Natural killer cell treated with Interleukin-12 subunit alpha and Interleukin-12 subunit beta and Interleukin-15 and Interleukin-18, amount 100 ng/mL, for 72 hours (primary cell): ENCODE measurements around the gene GPC1. TPM values are rescaled to one million over a fixed set of nuclear protein-coding genes. Genes with fewer than 3 reads are reported as not detected.

Experiments
- ATAC-seq, 2 donors: fragments of 150-1000 bp; cut with Tn5 transposase in 1 of 2; sonication (Bioruptor Pico), chemical (Tn5 transposase) in 1 of 2; 2 replicates each; pipeline ENCODE4 v1.10.0; 2021
- DNase-seq: peaks from one replicate; pipeline ENCODE4 v3.0.0; 2022; ENCODE audit warnings: low spot score
- H3K27ac Mint-ChIP-seq, 2 donors: 1 replicate in 1 of 2; 2 replicates in 1 of 2; pipeline ENCODE4 v1.8.0; 2022; ENCODE audit warnings: mixed read lengths in 2 of 2, mild to moderate bottlenecking in 1 of 2, moderate library complexity in 1 of 2
- H3K27me3 Mint-ChIP-seq, 2 donors: 1 replicate in 1 of 2; 2 replicates in 1 of 2; pipeline ENCODE4 v1.8.0; 2022; ENCODE audit warnings: mixed read lengths in 2 of 2
- H3K36me3 Mint-ChIP-seq: one replicate; pipeline ENCODE4 v1.8.0; 2022; ENCODE audit warnings: mixed read lengths
- H3K4me1 Mint-ChIP-seq, 2 donors: 1 replicate in 1 of 2; 2 replicates in 1 of 2; pipeline ENCODE4 v1.8.0; 2022; ENCODE audit warnings: low read depth in 2 of 2, mixed read lengths in 2 of 2, mild to moderate bottlenecking in 1 of 2
- H3K4me3 Mint-ChIP-seq: one replicate; pipeline ENCODE4 v1.8.0; 2022; ENCODE audit warnings: mixed read lengths
- H3K9me3 Mint-ChIP-seq: 2 replicates; pipeline ENCODE4 v1.8.0; 2022; ENCODE audit warnings: mixed read lengths
- total RNA-seq, 2 donors: library from RNA; stranded (reverse); gene quantifications; one replicate each; pipeline ENCODE4 v1.2.3, GENCODE V29; 2022

The GPC1 gene
- total RNA-seq, 2 donors from 2014 or later = 1.2 to 1.8 TPM

- Mint-ChIP-seq H3K27ac (no peak overlapping the region), H3K4me1 (no peaks in the 10 kb centered on the region), H3K27me3 (no peaks in the 10 kb centered on the region), H3K36me3 (no peaks in the 10 kb centered on the region), H3K9me3 (no peaks in the 10 kb centered on the region), H3K4me3 (no peak overlapping the region)
- DNase-seq (peak; percentile 59), ATAC-seq (no peak)
These were observed 41.5 kb upstream of the GPC1 start for GRCh38 chr2:240393831-240394410.

- no peak overlapping the region for H3K4me3 Mint-ChIP-seq
- H3K27ac Mint-ChIP-seq = no peak overlapping the region
- H3K36me3 Mint-ChIP-seq = no peaks in the 10 kb centered on the region
- H3K27me3 Mint-ChIP-seq = no peaks in the 10 kb centered on the region
- DNase-seq (peak; percentile 48), ATAC-seq (no peak)
- no peaks in the 10 kb centered on the region for H3K9me3 Mint-ChIP-seq
- no peaks in the 10 kb centered on the region for H3K4me1 Mint-ChIP-seq
These were observed 40.9 kb upstream of the GPC1 start for GRCh38 chr2:240394549-240394948.

- DNase-seq (peak; percentile 56), ATAC-seq (no peak)
- Mint-ChIP-seq H3K36me3 (no peaks in the 10 kb centered on the region), H3K27ac (no peak overlapping the region), H3K4me1 (no peaks in the 10 kb centered on the region), H3K4me3 (no peak overlapping the region), H3K27me3 (no peaks in the 10 kb centered on the region), H3K9me3 (no peaks in the 10 kb centered on the region)
These were observed 40.0 kb upstream of the GPC1 start for GRCh38 chr2:240395448-240395847.

GRCh38 chr2:240395896-240396622, 39.4 kb upstream of the GPC1 start:
- Mint-ChIP-seq H3K9me3 (no peaks in the 10 kb centered on the region), H3K27me3 (no peaks in the 10 kb centered on the region), H3K4me1 (no peaks in the 10 kb centered on the region), H3K27ac (no peak overlapping the region), H3K4me3 (no peak overlapping the region), H3K36me3 (no peaks in the 10 kb centered on the region)
- ATAC-seq = no peak
- DNase-seq = peak; percentile 57

GRCh38 chr2:240396623-240397541, 38.6 kb upstream of the GPC1 start:
- no peak for ATAC-seq
- Mint-ChIP-seq H3K4me3 (no peak overlapping the region), H3K4me1 (no peaks in the 10 kb centered on the region), H3K27me3 (no peaks in the 10 kb centered on the region), H3K36me3 (no peaks in the 10 kb centered on the region), H3K9me3 (no peaks in the 10 kb centered on the region), H3K27ac (no peak overlapping the region)
- peak; percentile 52 for DNase-seq

GRCh38 chr2:240397542-240397916, 37.9 kb upstream of the GPC1 start:
- no peaks in the 10 kb centered on the region for H3K36me3 Mint-ChIP-seq
- peaks cover 0 to 2% of the 10 kb centered on the region in 2 donors for H3K27me3 Mint-ChIP-seq
- no peak overlapping the region for H3K4me3 Mint-ChIP-seq
- ATAC-seq = no peak
- no peaks in the 10 kb centered on the region for H3K9me3 Mint-ChIP-seq
- no peak overlapping the region for H3K27ac Mint-ChIP-seq
- no peak for DNase-seq
- no peaks in the 10 kb centered on the region for H3K4me1 Mint-ChIP-seq

- ATAC-seq (no peak), DNase-seq (no peak)
- Mint-ChIP-seq H3K27ac (no peak overlapping the region), H3K4me1 (no peaks in the 10 kb centered on the region), H3K36me3 (no peaks in the 10 kb centered on the region), H3K4me3 (no peak overlapping the region), H3K9me3 (no peaks in the 10 kb centered on the region), H3K27me3 (peaks cover 0 to 5% of the 10 kb centered on the region in 2 donors)
These were observed 37.4 kb upstream of the GPC1 start for GRCh38 chr2:240397924-240398645.

- no peaks in the 10 kb centered on the region for H3K9me3 Mint-ChIP-seq
- no peak overlapping the region for H3K27ac Mint-ChIP-seq
- no peaks in the 10 kb centered on the region for H3K4me1 Mint-ChIP-seq
- no peak for ATAC-seq
- H3K36me3 Mint-ChIP-seq = no peaks in the 10 kb centered on the region
- no peak overlapping the region for H3K4me3 Mint-ChIP-seq
- no peak for DNase-seq
- H3K27me3 Mint-ChIP-seq = peaks cover 0 to 8% of the 10 kb centered on the region in 2 donors
These were observed 36.7 kb upstream of the GPC1 start for GRCh38 chr2:240398661-240399267.

GRCh38 chr2:240399419-240400324, 35.8 kb upstream of the GPC1 start:
- no peak overlapping the region for H3K4me3 Mint-ChIP-seq
- ATAC-seq = peak in 1 of 2 donors; percentile 8
- H3K36me3 Mint-ChIP-seq = no peaks in the 10 kb centered on the region
- H3K9me3 Mint-ChIP-seq = no peaks in the 10 kb centered on the region
- H3K4me1 Mint-ChIP-seq = no peaks in the 10 kb centered on the region
- no peak overlapping the region for H3K27ac Mint-ChIP-seq
- no peak for DNase-seq
- peaks cover 0 to 8% of the 10 kb centered on the region in 2 donors for H3K27me3 Mint-ChIP-seq

GRCh38 chr2:240400371-240401161, 34.9 kb upstream of the GPC1 start:
- H3K4me1 Mint-ChIP-seq = no peaks in the 10 kb centered on the region
- DNase-seq = peak; percentile 57
- H3K27ac Mint-ChIP-seq = no peak overlapping the region
- H3K4me3 Mint-ChIP-seq = no peak overlapping the region
- no peak for ATAC-seq
- H3K36me3 Mint-ChIP-seq = no peaks in the 10 kb centered on the region
- H3K9me3 Mint-ChIP-seq = no peaks in the 10 kb centered on the region
- H3K27me3 Mint-ChIP-seq = peaks cover 0 to 8% of the 10 kb centered on the region in 2 donors

GRCh38 chr2:240401308-240401707, 34.2 kb upstream of the GPC1 start:
- H3K36me3 Mint-ChIP-seq = no peaks in the 10 kb centered on the region

More at GRCh38 chr2:240401308-240401707, 34.2 kb upstream of the GPC1 start:
- DNase-seq (no peak), ATAC-seq (no peak)
- Mint-ChIP-seq H3K4me3 (no peak overlapping the region), H3K9me3 (no peaks in the 10 kb centered on the region), H3K4me1 (no peaks in the 10 kb centered on the region), H3K27me3 (peaks cover 0 to 8% of the 10 kb centered on the region in 2 donors), H3K27ac (no peak overlapping the region)
